ENCODE results near the gene CNTN4.

DNA sequence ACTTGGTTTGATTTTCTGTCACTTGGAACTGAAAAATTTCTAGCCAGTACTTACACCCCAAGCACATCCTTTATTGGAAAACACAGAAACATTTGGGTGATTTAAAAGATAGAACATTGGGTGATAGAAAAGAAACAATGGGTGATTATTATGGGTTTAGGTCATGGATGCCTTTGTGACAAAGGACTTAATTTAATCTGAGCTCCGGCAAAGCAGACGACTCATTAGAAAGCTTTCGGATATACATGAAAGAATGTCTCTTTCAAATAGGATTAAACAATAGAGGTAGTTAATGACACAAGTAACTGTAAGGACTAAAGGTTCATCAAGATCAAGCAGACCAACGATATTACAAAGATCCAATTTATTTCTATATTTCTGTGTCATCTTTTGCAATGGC is 37.3 kb upstream of the CNTN4 start:
- TF ChIP-seq, protein P1, sequence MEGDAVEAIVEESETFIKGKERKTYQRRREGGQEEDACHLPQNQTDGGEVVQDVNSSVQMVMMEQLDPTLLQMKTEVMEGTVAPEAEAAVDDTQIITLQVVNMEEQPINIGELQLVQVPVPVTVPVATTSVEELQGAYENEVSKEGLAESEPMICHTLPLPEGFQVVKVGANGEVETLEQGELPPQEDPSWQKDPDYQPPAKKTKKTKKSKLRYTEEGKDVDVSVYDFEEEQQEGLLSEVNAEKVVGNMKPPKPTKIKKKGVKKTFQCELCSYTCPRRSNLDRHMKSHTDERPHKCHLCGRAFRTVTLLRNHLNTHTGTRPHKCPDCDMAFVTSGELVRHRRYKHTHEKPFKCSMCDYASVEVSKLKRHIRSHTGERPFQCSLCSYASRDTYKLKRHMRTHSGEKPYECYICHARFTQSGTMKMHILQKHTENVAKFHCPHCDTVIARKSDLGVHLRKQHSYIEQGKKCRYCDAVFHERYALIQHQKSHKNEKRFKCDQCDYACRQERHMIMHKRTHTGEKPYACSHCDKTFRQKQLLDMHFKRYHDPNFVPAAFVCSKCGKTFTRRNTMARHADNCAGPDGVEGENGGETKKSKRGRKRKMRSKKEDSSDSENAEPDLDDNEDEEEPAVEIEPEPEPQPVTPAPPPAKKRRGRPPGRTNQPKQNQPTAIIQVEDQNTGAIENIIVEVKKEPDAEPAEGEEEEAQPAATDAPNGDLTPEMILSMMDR (optimal IDR thresholded peaks at IDR 0.05 in 1 of 3, IDR thresholded peaks at IDR 0.05 in 1 of 3, conservative IDR thresholded peaks at IDR 0.05 in 1 of 3; ENCODE audit: extremely low read depth in 1 of 3, insufficient read depth in 2 of 3, low read length in 3 of 3): no peak
- TF ChIP-seq EZH2 (IDR thresholded peaks at IDR 0.05; ENCODE audit: low read length): no peak

Data from keratinocyte (primary cell).